ENCODE results near the gene DCHS1.

DCHS1 gene

GRCh38 chr11:6623391-6624363 lies 31.9 kb downstream of the DCHS1 start:
- H3K4me3 ChIP-seq (ENCODE audit: low read length), result no peak overlapping the region
- no peak for DNase-seq (ENCODE audit: low read depth)
- TF ChIP-seq CTCF (conservative IDR thresholded peaks at IDR 0.05; ENCODE audit: low read length), result no peak

- DNase-seq (ENCODE audit: low read depth), result no peak
- no peak for TF ChIP-seq CTCF (conservative IDR thresholded peaks at IDR 0.05; ENCODE audit: low read length)
- no peak overlapping the region for H3K4me3 ChIP-seq (ENCODE audit: low read length)
These were observed 33.1 kb downstream of the DCHS1 start for GRCh38 chr11:6622261-6623171.

- TF ChIP-seq CTCF (conservative IDR thresholded peaks at IDR 0.05; ENCODE audit: low read length), result no peak
- H3K4me3 ChIP-seq (ENCODE audit: low read length), result no peak overlapping the region
These were observed 33.8 kb downstream of the DCHS1 start for GRCh38 chr11:6621711-6622211.

GRCh38 chr11:6620636-6621035 lies 35.0 kb downstream of the DCHS1 start:
- no peak overlapping the region for H3K4me3 ChIP-seq (ENCODE audit: low read length)
- TF ChIP-seq CTCF (conservative IDR thresholded peaks at IDR 0.05; ENCODE audit: low read length), result no peak
- DNase-seq (ENCODE audit: low read depth), result no peak

More at GRCh38 chr11:6621711-6622211, 33.8 kb downstream of the DCHS1 start:
- DNase-seq (ENCODE audit: low read depth), result no peak

- peak within 1 kb of the TSS; percentile 98 for H3K4me3 ChIP-seq (ENCODE audit: low read length)
- no peak; the same call in 1 of the 2 replicates for TF ChIP-seq CTCF (conservative IDR thresholded peaks at IDR 0.05; ENCODE audit: low read length)
- DNase-seq (ENCODE audit: low read depth), result peak; percentile 91
These were observed 36.4 kb downstream of the DCHS1 start, which contains the start of gene TPP1 for GRCh38 chr11:6619004-6619745. TPP1 (minus strand) TSS chr11:6619422; CDS start chr11:6619400, 22 bp downstream.
